Hepatocyte (in vitro differentiated cells): ENCODE results near the gene SMAD1. TPM values are rescaled to one million over a fixed set of nuclear protein-coding genes. Genes with fewer than 3 reads are reported as not detected.

ENCODE experiments used
- DNase-seq: peaks from one replicate; pipeline ENCODE4 v3.0.0-alpha.2; 2016; ENCODE audit warnings: low spot score
- H2AFZ ChIP-seq: fragments of 200-600 bp; sonication (generic); 2 replicates; pipeline ENCODE4 v1.6.0; 2016; ENCODE audit warnings: antibody characterized with exemption, mild to moderate bottlenecking
- H3K27ac ChIP-seq: fragments of 200-600 bp; sonication (generic); 2 replicates; pipeline ENCODE4 v1.5.1; 2016; ENCODE audit warnings: mild to moderate bottlenecking
- H3K27me3 ChIP-seq: fragments of 200-600 bp; sonication (generic); 2 replicates; pipeline ENCODE4 v1.6.1; 2016
- H3K36me3 ChIP-seq: fragments of 200-600 bp; sonication (generic); replicated peaks from 2 replicates; pipeline ENCODE4 v1.5.1; 2016; ENCODE audit warnings: low read depth; ENCODE audit not compliant: insufficient read depth
- H3K4me1 ChIP-seq: fragments of 200-600 bp; sonication (generic); 2 replicates; pipeline ENCODE4 v1.5.1; 2016; ENCODE audit warnings: mild to moderate bottlenecking, moderate library complexity; ENCODE audit not compliant: insufficient read depth
- H3K4me2 ChIP-seq: fragments of 200-600 bp; sonication (generic); 2 replicates; pipeline ENCODE4 v1.6.0; 2016
- H3K4me3 ChIP-seq: fragments of 200-600 bp; sonication (generic); 2 replicates; pipeline ENCODE4 v1.5.1; 2016; ENCODE audit warnings: mild to moderate bottlenecking
- H3K79me2 ChIP-seq: fragments of 200-600 bp; sonication (generic); 2 replicates; pipeline ENCODE4 v1.6.0; 2017; ENCODE audit warnings: mild to moderate bottlenecking
- H3K9me2 ChIP-seq: fragments of 200-600 bp; sonication (generic); replicated peaks from 2 replicates; pipeline ENCODE4 v1.6.0; 2017; ENCODE audit warnings: mild to moderate bottlenecking; ENCODE audit not compliant: insufficient read depth
- H3K9me3 ChIP-seq: fragments of 200-600 bp; sonication (generic); 2 replicates; pipeline ENCODE4 v1.5.1; 2016; ENCODE audit warnings: low read depth, mild to moderate bottlenecking
- H4K20me1 ChIP-seq: fragments of 200-600 bp; sonication (generic); 2 replicates; pipeline ENCODE4 v1.6.0; 2016; ENCODE audit warnings: mild to moderate bottlenecking; ENCODE audit not compliant: insufficient read depth, poor library complexity, severe bottlenecking
- EZH2 ChIP-seq: fragments of 200-600 bp; sonication (generic); IDR thresholded peaks from 2 replicates; pipeline ENCODE4 v1.6.1; 2016; ENCODE audit warnings: antibody characterized with exemption, mild to moderate bottlenecking, borderline replicate concordance
- EZH2phosphoT487 ChIP-seq: fragments of 200-600 bp; sonication (generic); IDR thresholded peaks from one replicate; pipeline ENCODE4 v1.6.1; 2018; ENCODE audit warnings: antibody characterized with exemption, mild to moderate bottlenecking, low read depth, moderate library complexity; ENCODE audit not compliant: unreplicated experiment, severe bottlenecking
- WGBS: methylation state at CpG from one replicate; pipeline ENCODE4 v1.1.6; 2016; ENCODE audit warnings: low lambda C conversion rate; ENCODE audit errors: missing lambda C conversion rate; 5-methylcytosine and 5-hydroxymethylcytosine counted together
- polyA plus RNA-seq: library from polyadenylated mRNA; unstranded; fragments of >200 nt; fragmentation: Nextera tagmentation; extraction: Ambion mirVana; gene quantifications from 2 replicates; pipeline ENCODE4 v1.2.1, GENCODE V29; 2016
- total RNA-seq: library from RNA; depleted of rRNA; stranded (reverse); fragments of >200 nt; gene quantifications from 2 replicates; pipeline ENCODE4 v1.2.3, GENCODE V29; 2014
- TF ChIP-seq, protein P1 (sequence below): fragments of 200-600 bp; sonication (generic); IDR thresholded peaks from 2 replicates; pipeline ENCODE4 v1.5.1; 2016; ENCODE audit warnings: antibody characterized with exemption, mild to moderate bottlenecking; ENCODE audit not compliant: poor library complexity

Gene SMAD1
- total and polyA plus RNA-seq, 2 experiments from 2014 or later, result 18.1 to 24.1 TPM

DNA sequence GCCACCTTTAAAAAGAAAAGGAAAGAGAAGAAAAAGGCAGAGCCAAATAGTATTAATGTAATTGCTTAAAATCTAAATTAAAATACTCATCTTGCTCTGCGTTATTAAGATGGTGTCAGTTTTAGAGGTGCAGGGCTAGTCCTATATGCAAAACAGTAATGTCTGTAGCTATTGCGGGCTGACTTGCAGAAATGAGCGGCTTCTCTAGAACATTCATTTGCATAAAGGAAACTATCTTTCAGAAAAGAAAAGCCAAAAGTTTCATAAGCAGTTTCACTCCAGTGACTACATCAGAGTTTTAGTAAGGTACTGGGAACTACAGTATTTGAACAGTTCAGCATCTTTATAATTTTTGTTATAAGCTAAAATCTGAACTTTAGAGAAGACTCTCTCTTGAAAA, 6.0 kb downstream of the SMAD1 start:
- no peak for TF ChIP-seq EZH2
- 90% methylated on average over 3 of the region's 3 CpGs for WGBS
- Histone ChIP-seq H4K20me1 (peaks cover 28% of the 10 kb centered on the region), H3K4me3 (no peak overlapping the region), H3K27ac (no peak overlapping the region), H3K27me3 (no peaks in the 10 kb centered on the region), H3K36me3 (no peaks in the 10 kb centered on the region), H3K4me1 (peaks cover 11% of the 10 kb centered on the region), H3K9me2 (no peaks in the 10 kb centered on the region), H3K9me3 (no peaks in the 10 kb centered on the region), H2AFZ (no peak overlapping the region), H3K79me2 (peaks cover 97% of the 10 kb centered on the region), H3K4me2 (no peak overlapping the region)
- DNase-seq, result no peak

DNA sequence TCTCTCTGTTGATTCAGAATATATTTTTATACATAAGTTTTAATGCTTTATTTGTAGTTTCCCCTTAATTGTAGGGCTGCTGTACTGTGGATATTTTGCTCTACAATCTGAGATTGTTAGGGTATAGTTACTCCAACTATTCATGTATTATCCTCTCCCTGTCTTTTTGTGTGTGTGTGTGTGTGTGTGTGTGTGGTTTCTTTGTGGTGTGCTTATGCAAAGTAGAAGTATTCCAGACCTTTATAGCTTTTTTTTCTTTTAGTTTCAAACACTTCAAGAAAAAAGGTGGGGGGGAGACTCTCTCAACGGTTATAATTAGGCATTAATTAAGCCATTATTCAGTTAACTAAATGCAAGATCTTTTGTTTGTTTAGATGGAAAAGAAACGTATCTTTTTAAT, 6.7 kb downstream of the SMAD1 start:
- Histone ChIP-seq H4K20me1 (peaks cover 34% of the 10 kb centered on the region), H3K79me2 (peaks cover 99% of the 10 kb centered on the region), H3K4me1 (peaks cover 11% of the 10 kb centered on the region)

DNA sequence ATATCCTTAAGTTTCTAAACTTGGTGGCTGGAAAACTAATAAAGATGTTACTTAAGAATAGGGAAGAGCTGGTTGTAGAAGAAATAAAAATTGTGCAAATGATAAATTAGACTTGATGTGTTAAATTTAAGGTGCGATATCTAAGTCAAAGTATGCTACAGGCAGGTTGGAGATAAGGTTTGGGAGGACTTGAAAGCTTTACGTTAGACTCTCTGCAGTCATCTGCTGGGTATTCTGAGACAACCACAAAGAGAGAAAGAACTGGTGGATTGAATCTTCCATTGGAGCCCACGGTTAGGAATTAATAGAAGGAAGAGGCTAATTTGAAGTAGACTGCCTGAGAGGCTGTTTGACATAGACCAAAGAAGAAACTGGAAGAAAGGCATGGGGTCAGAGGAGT, 7.9 kb downstream of the SMAD1 start:
- WGBS, result 97% methylated on average over 3 of the region's 3 CpGs
- DNase-seq, result no peak
- Histone ChIP-seq H3K27me3 (no peaks in the 10 kb centered on the region), H3K4me2 (no peak overlapping the region), H3K9me3 (no peaks in the 10 kb centered on the region), H3K36me3 (no peaks in the 10 kb centered on the region), H4K20me1 (peaks cover 29% of the 10 kb centered on the region), H3K9me2 (no peaks in the 10 kb centered on the region), H3K4me3 (no peak overlapping the region), H3K27ac (no peak overlapping the region), H2AFZ (no peak overlapping the region), H3K79me2 (peaks cover 99% of the 10 kb centered on the region), H3K4me1 (peaks cover 5% of the 10 kb centered on the region)
- TF ChIP-seq EZH2phosphoT487 (no peak), EZH2 (no peak)
- TF ChIP-seq, protein P1, sequence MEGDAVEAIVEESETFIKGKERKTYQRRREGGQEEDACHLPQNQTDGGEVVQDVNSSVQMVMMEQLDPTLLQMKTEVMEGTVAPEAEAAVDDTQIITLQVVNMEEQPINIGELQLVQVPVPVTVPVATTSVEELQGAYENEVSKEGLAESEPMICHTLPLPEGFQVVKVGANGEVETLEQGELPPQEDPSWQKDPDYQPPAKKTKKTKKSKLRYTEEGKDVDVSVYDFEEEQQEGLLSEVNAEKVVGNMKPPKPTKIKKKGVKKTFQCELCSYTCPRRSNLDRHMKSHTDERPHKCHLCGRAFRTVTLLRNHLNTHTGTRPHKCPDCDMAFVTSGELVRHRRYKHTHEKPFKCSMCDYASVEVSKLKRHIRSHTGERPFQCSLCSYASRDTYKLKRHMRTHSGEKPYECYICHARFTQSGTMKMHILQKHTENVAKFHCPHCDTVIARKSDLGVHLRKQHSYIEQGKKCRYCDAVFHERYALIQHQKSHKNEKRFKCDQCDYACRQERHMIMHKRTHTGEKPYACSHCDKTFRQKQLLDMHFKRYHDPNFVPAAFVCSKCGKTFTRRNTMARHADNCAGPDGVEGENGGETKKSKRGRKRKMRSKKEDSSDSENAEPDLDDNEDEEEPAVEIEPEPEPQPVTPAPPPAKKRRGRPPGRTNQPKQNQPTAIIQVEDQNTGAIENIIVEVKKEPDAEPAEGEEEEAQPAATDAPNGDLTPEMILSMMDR, result no peak

More for the DNA sequence above, 6.7 kb downstream of the SMAD1 start:
- Histone ChIP-seq H3K36me3 (no peaks in the 10 kb centered on the region), H2AFZ (no peak overlapping the region), H3K9me3 (no peaks in the 10 kb centered on the region), H3K4me3 (no peak overlapping the region), H3K4me2 (no peak overlapping the region), H3K9me2 (no peaks in the 10 kb centered on the region), H3K27ac (no peak overlapping the region), H3K27me3 (no peaks in the 10 kb centered on the region)
- 74% methylated on average over 2 of the region's 2 CpGs for WGBS
- no peak for DNase-seq
- TF ChIP-seq, protein P1, result no peak
- TF ChIP-seq EZH2, result no peak
- no peak for TF ChIP-seq EZH2phosphoT487

DNA sequence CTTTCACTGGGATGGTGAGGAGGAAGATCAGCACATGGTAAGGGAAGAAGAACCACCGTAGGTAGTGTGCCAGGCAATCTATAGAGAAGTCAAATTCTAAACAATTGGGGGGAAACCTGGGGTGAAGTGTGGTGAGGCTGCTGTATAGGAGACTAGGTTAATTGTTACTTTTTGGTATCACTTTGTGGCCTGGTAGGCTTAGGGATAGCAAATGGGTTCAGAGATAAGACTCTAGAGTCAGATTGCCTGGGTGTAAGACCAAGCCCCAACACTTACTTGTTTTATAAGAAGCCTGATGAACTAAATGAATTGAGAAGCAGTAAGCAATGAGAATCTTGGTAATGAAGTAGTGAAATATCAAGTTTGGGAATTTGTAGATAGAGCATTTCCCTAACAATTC, 8.7 kb downstream of the SMAD1 start:
- Histone ChIP-seq H3K4me1 (peaks cover 5% of the 10 kb centered on the region), H2AFZ (no peak overlapping the region), H4K20me1 (peaks cover 29% of the 10 kb centered on the region), H3K36me3 (no peaks in the 10 kb centered on the region), H3K79me2 (peaks cover 99% of the 10 kb centered on the region), H3K4me2 (no peak overlapping the region), H3K9me3 (no peaks in the 10 kb centered on the region), H3K27me3 (no peaks in the 10 kb centered on the region), H3K4me3 (no peak overlapping the region), H3K27ac (no peak overlapping the region), H3K9me2 (no peaks in the 10 kb centered on the region)
- WGBS, result 92% methylated on average over 1 of the region's 1 CpG
- TF ChIP-seq, protein P1, result no peak
- TF ChIP-seq EZH2phosphoT487, result no peak
- TF ChIP-seq EZH2, result no peak
- DNase-seq, result no peak
